HTERT RPE-1 (cell line): ENCODE measurements around the gene TRMU.

Source experiments
- in situ Hi-C: fragments of 300-500 bp; cut with MboI; formaldehyde crosslinking; loops from 4 replicates; pipeline ENCODE4 v1.14.3; 2020; ENCODE audit warnings: low sequenced_read_pairs

Gene TRMU

DNA sequence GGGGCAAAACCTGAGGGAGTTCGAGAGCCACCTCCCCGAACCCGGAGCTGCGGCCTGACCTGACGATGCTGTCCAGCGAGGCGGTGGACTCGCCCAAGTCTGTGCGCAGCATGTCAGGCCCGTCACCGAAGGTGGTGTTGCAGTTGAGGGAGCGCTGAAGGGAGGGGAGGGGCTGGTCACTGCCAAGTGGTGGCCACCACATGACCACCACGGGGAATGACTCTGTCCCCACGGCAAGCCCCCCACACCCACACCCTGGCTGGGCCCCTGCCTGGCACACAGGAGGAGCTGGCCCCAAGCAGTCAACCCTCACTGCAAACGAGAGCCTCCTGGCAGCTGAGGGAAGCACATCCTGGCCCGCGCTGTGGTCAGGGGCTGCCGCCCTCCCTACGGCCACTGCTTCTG is 30.8 kb downstream of the TRMU start:
- in situ Hi-C loops, result loop anchor here (25.0 kb wide), 1 partner anchor 171 kb away; the partner anchor contains the start of gene CELSR1

DNA sequence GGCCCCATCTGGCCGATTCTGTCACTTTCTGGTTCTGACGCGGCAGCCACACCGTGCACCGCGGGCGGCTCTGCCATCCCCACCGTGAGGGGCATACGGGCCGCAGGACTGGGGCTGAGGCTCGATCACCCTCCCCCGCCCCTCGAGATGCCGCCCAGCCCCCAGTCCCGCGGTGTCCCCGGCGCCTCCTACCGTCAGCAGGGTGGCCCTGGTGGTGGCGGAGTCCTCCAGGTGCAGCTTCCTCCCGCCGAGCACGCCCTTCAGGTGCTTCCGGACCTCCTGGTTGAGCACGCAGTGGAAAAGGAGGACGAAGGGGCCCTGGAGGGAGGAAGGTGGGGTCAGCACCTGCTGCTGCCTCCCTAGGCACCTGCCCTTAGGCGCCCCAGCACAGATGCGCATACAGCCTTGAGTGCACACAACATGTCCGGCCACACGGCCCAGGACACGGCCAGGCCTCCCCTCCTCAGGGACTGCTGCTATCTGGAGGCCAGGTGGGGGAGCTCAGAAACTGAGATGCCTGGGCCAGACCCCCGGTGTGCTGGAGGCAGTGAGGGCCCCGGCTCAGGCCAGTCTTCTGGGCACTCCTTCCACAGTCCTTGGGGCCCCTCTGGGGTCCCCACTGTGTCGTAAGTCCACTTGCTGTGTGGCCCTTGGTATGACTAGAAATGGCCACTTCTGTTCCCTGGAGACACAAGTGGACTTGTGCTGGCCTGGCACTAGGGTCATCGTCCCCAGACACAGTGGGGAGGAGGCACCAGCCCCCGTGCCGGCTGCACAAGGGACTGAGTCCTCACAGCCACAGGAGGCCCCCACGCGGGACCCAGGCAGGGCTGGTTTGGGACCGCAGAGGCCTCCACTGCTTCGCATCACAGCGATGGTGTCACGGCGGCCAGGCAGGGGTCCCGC is 31.5 kb downstream of the TRMU start:
- in situ Hi-C loops, result loop anchor here (25.0 kb wide), 1 partner anchor 170 kb away; the partner anchor contains the start of gene CELSR1

- in situ Hi-C loops, result loop anchor here (25.0 kb wide), 1 partner anchor 170 kb away; the partner anchor contains the start of gene CELSR1
These were observed 32.2 kb downstream of the TRMU start for GRCh38 chr22:46367707-46368191.

DNA sequence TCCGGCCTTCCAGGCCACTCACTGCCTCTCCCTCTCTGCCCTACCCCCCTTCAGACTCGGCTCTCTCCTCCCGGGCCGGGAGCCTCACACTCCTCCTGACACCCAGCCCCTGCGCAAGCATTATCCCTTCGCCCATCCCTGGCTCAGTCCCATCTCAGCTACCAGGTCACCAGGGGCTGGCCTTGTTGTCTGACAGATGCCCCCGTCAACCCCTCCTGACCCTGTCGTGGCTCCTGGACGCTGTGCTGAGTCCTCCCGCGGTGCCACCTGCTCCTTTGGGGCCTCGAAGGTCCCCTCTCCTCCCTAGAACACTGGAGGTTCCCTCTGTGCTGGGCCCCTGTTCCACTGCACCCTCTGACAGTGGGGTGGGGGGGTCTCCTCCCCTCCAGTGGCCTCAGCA is 32.9 kb downstream of the TRMU start:
- in situ Hi-C loops, result loop anchor here (25.0 kb wide), 1 partner anchor 169 kb away; the partner anchor contains the start of gene CELSR1

- in situ Hi-C loops, result loop anchor here (25.0 kb wide), 1 partner anchor 168 kb away; the partner anchor contains the start of gene CELSR1
These were observed 33.6 kb downstream of the TRMU start for GRCh38 chr22:46368871-46369715.

GRCh38 chr22:46369716-46370583 is 34.4 kb downstream of the TRMU start:
- in situ Hi-C loops, result loop anchor here (25.0 kb wide), 1 partner anchor 167 kb away; the partner anchor contains the start of gene CELSR1

DNA sequence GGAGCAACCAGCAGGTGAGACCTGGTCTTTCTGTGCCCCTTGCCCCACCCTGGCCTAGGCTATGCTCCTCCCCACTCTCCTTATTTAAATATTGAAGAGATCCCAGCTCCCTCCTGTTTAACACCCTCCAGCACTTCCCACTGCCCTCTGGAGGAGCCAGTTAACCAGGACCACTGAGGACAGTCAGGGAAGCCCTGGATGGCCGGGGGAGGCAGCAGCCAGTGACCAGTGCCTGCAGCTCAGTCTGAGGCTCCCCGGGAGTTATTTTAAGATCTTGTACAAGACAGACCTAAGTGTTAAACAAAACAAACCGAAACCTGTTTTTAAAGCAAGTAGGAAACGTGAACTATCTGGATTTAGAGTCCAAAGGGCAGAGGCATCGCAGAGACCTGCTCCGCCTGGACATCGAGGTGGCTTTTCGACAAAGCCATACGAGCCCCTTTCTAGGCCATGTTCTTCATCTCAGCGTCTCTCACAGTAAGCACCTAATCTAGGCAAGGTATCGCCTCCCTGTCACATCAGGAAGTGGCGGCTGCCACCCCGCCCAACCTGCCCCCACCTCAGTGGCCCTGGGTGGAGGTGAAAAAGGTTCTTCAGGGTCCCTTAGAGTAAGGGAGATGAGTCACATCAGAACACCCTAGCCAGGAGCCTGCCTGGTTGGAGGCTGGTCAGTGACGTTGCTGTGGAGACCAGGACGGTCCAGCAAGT is 35.2 kb downstream of the TRMU start:
- in situ Hi-C loops, result loop anchor here (25.0 kb wide), 1 partner anchor 167 kb away; the partner anchor contains the start of gene CELSR1

GRCh38 chr22:46371623-46372226 is 36.2 kb downstream of the TRMU start:
- in situ Hi-C loops, result loop anchor here (25.0 kb wide), 1 partner anchor 166 kb away; the partner anchor contains the start of gene CELSR1

DNA sequence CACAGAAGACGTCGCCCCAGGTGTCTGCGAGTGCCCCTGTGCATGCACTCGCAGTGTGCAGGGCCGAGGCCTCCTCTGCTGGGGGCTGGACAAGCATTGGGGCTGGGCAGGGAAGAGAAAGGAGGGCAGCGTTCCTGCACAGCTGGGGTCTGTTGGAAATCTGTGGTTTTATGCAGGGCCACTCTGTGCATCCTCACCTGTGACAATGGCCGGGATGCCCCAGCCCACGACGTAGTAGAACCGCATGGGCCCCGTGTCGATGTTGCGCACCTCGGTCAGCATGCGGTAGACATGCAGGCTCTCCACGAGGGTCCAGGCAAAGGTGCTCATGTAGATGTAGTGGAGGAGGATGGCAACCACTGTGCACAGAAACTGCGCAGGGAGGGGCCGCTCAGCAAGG is 37.2 kb downstream of the TRMU start:
- in situ Hi-C loops, result loop anchor here (25.0 kb wide), 1 partner anchor 165 kb away; the partner anchor contains the start of gene CELSR1

- in situ Hi-C loops, result loop anchor here (25.0 kb wide), 1 partner anchor 164 kb away; the partner anchor contains the start of gene CELSR1
These were observed 37.6 kb downstream of the TRMU start for GRCh38 chr22:46373159-46373558.

DNA sequence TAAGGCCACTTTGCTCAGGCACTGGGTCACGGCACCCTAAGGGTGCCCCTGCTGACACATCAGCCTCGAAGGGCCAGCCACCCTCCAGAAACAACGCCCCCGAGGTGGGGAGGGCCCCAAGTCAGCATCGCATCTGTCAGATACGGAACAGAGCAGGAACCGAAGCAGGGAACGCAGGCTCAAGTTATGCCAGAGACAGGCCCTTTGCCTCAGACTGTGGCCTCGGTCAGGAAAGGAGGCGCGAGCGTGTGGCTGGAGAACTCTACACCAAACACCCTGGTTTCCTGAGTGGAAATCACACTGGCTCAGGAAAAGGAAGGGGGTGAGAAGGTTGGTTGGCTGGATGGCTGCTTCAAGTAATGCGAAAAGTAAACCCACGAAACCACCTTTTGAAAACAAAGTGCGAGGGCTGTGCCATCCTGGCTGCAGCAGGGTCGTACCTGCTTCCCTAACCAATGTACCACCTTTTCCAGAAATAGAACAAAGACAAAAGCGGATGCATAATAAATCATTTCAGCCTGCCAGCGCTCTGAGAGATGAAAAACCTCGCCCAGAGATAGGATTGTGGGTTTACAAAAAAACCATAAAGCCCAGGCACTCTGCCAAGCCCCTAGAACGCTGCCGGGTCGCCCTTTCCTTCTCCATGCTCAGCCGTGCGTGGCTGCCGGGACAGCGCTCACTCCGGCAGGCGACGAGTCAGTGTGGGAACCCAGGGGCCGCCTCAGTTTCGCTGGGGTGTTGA is 38.6 kb downstream of the TRMU start:
- in situ Hi-C loops, result loop anchor here (25.0 kb wide), 1 partner anchor 163 kb away; the partner anchor contains the start of gene CELSR1

DNA sequence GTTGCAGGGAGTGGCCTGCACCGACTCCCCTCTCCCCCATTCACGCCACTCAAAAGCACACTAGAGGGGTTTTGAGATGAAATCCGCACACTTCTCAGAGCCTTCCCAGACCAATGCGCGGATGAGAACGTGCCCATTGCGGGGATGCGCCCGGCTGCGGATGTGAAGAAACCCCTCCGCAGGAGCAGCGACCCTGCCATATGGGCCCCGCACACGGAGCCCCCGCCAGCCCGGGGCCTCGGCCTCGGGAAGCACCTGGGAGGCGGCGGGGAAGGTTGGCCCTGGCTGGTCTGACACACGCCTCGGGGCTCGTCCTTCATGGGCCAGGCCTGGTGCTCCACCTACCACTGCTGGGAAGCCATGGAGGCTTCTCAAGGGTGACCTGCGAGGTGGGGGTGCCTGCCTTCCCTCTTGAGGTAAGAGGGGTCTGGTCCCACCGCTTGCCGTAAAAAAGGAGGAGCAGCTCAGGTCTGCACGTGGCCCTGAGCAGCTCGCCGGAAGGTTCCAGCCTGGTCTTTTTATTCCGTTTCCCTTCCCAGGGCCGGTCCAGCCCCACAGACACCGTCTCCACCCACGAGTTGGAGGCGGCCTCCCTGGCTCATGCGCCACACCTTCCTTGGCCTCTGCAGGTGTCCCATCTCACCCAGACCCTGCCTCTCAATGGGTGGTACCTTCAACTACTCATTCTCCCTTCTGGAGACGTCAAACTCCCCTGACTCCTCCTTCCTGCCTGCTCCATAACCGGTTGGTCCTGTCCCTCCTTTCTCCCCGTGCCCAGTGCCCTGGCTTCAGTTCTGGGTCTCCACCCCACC is 39.4 kb downstream of the TRMU start:
- in situ Hi-C loops, result loop anchor here (25.0 kb wide), 1 partner anchor 162 kb away; the partner anchor contains the start of gene CELSR1

DNA sequence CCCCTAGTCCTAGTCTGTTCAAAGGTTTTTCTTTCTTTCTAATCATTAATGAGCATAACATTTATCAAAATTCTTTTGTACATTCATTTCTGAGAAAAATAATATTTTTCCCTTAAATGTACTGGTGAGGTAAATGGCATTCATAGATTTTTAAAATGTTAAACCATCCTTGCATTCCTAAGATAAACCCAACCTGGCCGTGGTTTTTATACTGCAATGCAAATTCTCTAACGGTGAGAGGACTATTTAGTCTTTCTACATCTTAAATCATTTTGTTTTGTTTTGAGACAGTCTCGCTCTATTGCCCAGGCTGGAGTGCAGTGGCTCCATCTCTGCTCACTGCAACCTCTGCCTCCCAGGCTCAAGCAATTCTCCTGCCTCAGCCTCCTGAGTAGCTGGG is 40.6 kb downstream of the TRMU start:
- in situ Hi-C loops, result no loop called here

- in situ Hi-C loops, result no loop called here
These were observed 41.5 kb downstream of the TRMU start for GRCh38 chr22:46376908-46377524.

DNA sequence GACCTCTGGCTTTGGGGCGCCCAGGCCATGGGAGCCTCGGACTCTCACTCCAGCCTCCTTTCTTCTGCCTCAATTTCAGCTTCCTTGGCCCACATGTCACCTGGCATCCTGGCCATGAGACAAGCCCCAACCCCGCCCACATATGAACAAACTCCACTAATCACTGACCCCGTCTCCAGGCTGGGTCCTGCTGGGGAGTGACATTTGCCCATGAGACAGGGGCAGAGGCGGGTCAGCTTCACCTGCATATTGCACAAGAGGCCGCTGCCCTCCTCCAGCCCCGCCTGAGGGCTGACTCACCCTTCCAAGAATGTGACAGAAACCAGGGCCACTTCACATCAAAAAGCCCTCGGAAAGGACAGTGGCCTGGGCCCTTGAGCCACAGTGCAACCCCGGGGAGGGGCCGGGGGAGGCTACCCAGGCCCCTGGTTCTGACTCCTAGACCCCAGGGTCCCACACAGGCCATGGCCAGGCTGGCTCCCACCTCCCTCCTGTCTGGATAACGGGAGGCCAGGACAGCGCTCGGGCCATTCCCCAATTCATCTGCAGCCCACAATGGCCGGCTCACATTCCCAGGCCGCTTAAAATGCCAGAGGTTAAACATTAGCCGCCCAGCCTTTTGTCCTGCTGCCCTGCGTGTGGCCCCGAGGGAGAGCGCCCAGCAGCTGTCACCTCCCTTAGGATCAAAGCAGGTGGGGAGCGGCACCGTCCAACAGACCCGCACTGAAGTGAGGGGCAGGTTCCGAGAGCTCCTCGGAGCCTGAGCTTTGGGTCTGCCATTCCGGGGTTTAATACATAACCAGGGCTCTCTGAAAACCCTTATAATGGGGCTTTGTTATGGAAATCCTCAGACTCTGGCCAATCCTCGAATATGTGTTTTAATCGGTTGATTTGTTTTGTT is 42.3 kb downstream of the TRMU start:
- in situ Hi-C loops, result no loop called here
